ENCODE results near the gene PTH2R.
"Not testable (repeated sequence)": the region's sequence is repeated elsewhere in the genome, so short reads cannot be mapped to it uniquely, and the experiment has no call there.

Gene PTH2R

GRCh38 chr2:208488686-208489564 is 82.3 kb downstream of the PTH2R start:
- DNase-seq: no peak

- no peak for DNase-seq
These were observed 83.1 kb downstream of the PTH2R start for GRCh38 chr2:208489687-208490086.

GRCh38 chr2:208490492-208490891 is 83.9 kb downstream of the PTH2R start:
- no peak for DNase-seq

- DNase-seq: no peak
These were observed 85.0 kb downstream of the PTH2R start for GRCh38 chr2:208491641-208492040.

- DNase-seq: no peak
These were observed 85.5 kb downstream of the PTH2R start for GRCh38 chr2:208492069-208492468.

GRCh38 chr2:208493186-208493585 is 86.6 kb downstream of the PTH2R start:
- no peak for DNase-seq

- no peak for DNase-seq
These were observed 89.5 kb downstream of the PTH2R start for GRCh38 chr2:208496129-208496528.

GRCh38 chr2:208501206-208501605 is 94.6 kb downstream of the PTH2R start:
- no peak for DNase-seq

- DNase-seq: no peak
These were observed 95.7 kb downstream of the PTH2R start for GRCh38 chr2:208502288-208502687.

GRCh38 chr2:208505365-208505764 is 98.8 kb downstream of the PTH2R start:
- not testable (repeated sequence) for DNase-seq

- no peak for DNase-seq
These were observed 103.0 kb downstream of the PTH2R start for GRCh38 chr2:208509586-208509985.

GRCh38 chr2:208511016-208511415 is 104.4 kb downstream of the PTH2R start:
- DNase-seq: no peak

- no peak for DNase-seq
These were observed 105.0 kb downstream of the PTH2R start for GRCh38 chr2:208511573-208511972.

GRCh38 chr2:208515099-208515498 is 108.5 kb downstream of the PTH2R start:
- no peak for DNase-seq

GRCh38 chr2:208523069-208523468 is 116.5 kb downstream of the PTH2R start:
- not testable (repeated sequence) for DNase-seq

- DNase-seq: not testable (repeated sequence)
These were observed 118.6 kb downstream of the PTH2R start for GRCh38 chr2:208525165-208525564.

- DNase-seq: no peak
These were observed 123.2 kb downstream of the PTH2R start for GRCh38 chr2:208529796-208530195.

GRCh38 chr2:208531361-208531760 is 124.8 kb downstream of the PTH2R start:
- DNase-seq: no peak

- not testable (repeated sequence) for DNase-seq
These were observed 129.0 kb downstream of the PTH2R start for GRCh38 chr2:208535578-208535977.

GRCh38 chr2:208541461-208541988 is 134.9 kb downstream of the PTH2R start:
- no peak for DNase-seq

- DNase-seq: no peak
These were observed 135.4 kb downstream of the PTH2R start for GRCh38 chr2:208541989-208542464.

GRCh38 chr2:208542465-208543041 is 136.0 kb downstream of the PTH2R start:
- no peak for DNase-seq

Measured in CD4-positive, alpha-beta T cell treated with Interleukin-4 for 1 hour (primary cell).